MM.1S (cell line): Measurements from ENCODE around the gene RGS12.

ENCODE experiments used
- DNase-seq: peaks from one replicate; pipeline ENCODE4 v3.0.0-alpha.2; 2015
- H2AFZ ChIP-seq: fragments of 300-600 bp; sonication (generic); 2 replicates; pipeline ENCODE4 v1.6.0; 2016; ENCODE audit warnings: antibody characterized with exemption, low read length
- H3F3A ChIP-seq: fragments of 300-600 bp; sonication (generic); 2 replicates; pipeline ENCODE4 v1.6.1; 2016; ENCODE audit warnings: mild to moderate bottlenecking, antibody characterized with exemption, low read length, moderate library complexity, mixed read lengths; ENCODE audit not compliant: insufficient read depth
- H3K27ac ChIP-seq: fragments of 300-600 bp; sonication (generic); 2 replicates; pipeline ENCODE4 v1.5.1; 2016; ENCODE audit warnings: mild to moderate bottlenecking, low read length
- H3K27me3 ChIP-seq: fragments of 300-600 bp; sonication (generic); replicated peaks from 2 replicates; pipeline ENCODE4 v1.6.0; 2016; ENCODE audit warnings: low read length; ENCODE audit not compliant: insufficient read depth
- H3K36me3 ChIP-seq: fragments of 300-600 bp; sonication (generic); replicated peaks from 2 replicates; pipeline ENCODE4 v1.6.1; 2016; ENCODE audit warnings: mild to moderate bottlenecking, low read length, mixed read lengths; ENCODE audit not compliant: insufficient read depth
- H3K4me1 ChIP-seq: fragments of 300-600 bp; sonication (generic); 2 replicates; pipeline ENCODE4 v1.6.1; 2016; ENCODE audit warnings: low read length, mixed read lengths
- H3K4me2 ChIP-seq: fragments of 300-600 bp; sonication (generic); 2 replicates; pipeline ENCODE4 v1.6.0; 2016; ENCODE audit warnings: low read depth, low read length
- H3K4me3 ChIP-seq: fragments of 300-600 bp; sonication (generic); 2 replicates; pipeline ENCODE4 v1.5.1; 2016; ENCODE audit warnings: low read length, mixed read lengths
- H3K79me2 ChIP-seq: fragments of 300-600 bp; sonication (generic); 2 replicates; pipeline ENCODE4 v1.6.1; 2016; ENCODE audit warnings: mixed run types, low read length, mixed read lengths
- H3K9ac ChIP-seq: fragments of 300-600 bp; sonication (generic); 2 replicates; pipeline ENCODE4 v1.6.1; 2016; ENCODE audit warnings: low read length, mixed read lengths
- H3K9me2 ChIP-seq: fragments of 300-600 bp; sonication (generic); replicated peaks from 2 replicates; pipeline ENCODE4 v1.6.1; 2016; ENCODE audit warnings: mild to moderate bottlenecking, low read length, mixed read lengths; ENCODE audit not compliant: insufficient read depth
- H3K9me3 ChIP-seq: fragments of 300-600 bp; sonication (generic); replicated peaks from 2 replicates; pipeline ENCODE4 v1.6.1; 2016; ENCODE audit warnings: mild to moderate bottlenecking, low read length, mixed read lengths; ENCODE audit not compliant: insufficient read depth
- H4K20me1 ChIP-seq: fragments of 300-600 bp; sonication (generic); 2 replicates; pipeline ENCODE4 v1.6.1; 2016; ENCODE audit warnings: mild to moderate bottlenecking, low read length, moderate library complexity, mixed read lengths; ENCODE audit not compliant: insufficient read depth
- EZH2 ChIP-seq: fragments of 300-600 bp; sonication (generic); optimal IDR thresholded peaks from 2 replicates; pipeline ENCODE3; 2017; ENCODE audit warnings: low read depth, mild to moderate bottlenecking, antibody characterized with exemption, low read length, mixed read lengths
- EZH2phosphoT487 ChIP-seq: fragments of 300-600 bp; sonication (generic); IDR thresholded peaks from 2 replicates; pipeline ENCODE4 v1.6.1; 2018; ENCODE audit warnings: antibody characterized with exemption, low read length
- TF ChIP-seq, protein P1 (sequence below): fragments of 300-600 bp; sonication (generic); IDR thresholded peaks from 2 replicates; pipeline ENCODE4 v1.5.1; 2016; ENCODE audit warnings: antibody characterized with exemption, low read length, mixed read lengths

Gene RGS12

DNA sequence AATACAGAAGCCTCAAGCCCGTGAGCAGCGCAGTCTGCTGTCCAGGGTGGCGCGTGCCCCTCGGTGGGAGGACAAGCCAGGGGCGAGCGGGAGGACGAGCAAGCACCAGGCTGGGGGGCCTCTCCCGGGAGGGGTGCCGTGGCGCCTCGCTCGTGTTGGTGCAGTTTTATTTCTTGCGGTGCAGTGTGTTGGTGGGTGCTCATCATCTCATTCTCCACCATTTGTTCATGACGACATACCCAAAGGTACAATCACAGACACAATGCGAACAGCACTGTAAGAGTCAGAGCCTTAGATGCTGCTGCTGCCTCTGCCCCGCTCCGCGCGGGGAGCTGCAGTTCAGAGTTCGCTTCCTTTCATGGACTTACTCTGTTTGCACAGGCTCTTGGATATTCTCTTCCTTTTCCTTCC, 30.3 kb downstream of the RGS12 start:
- no peaks in the 10 kb centered on the region for H3K79me2 ChIP-seq
- no peaks in the 10 kb centered on the region for H4K20me1 ChIP-seq

DNA sequence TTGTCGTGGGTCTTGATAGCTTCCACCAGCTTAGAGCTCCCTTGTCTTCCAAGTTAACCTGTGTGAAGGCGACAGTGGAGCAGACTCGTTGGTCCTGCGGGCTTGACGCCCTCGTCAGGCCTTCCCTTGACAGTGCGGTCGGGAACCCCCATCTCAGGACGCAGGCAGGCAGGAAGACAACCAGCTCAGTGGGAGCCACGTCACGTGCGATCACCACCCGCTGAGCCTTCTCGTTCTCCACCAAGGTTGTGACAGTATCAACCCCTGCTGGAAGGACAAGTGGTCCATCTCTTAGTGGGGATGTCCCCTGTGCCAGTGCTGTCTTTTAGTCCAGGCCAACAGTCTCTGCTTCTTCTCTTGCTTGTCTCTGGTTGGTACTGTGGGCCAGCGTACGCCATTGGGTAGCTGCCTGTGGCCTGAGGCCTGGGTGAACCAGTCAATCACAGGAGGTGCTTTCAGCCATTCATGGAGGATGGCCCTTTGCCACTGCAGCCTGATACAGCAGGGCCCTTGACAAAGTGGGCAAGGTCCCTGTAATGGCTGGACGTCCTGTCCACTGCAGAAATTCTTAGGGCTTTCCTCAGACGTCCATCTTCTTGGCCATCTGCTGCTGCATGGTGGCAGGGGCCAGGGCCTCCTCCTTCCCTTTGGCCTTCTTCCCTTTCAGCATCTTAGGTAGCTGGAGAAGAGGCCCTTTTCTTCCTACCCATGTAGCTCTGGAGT, 31.4 kb downstream of the RGS12 start:
- H3K4me2 ChIP-seq = no peak overlapping the region
- TF ChIP-seq, protein P1, sequence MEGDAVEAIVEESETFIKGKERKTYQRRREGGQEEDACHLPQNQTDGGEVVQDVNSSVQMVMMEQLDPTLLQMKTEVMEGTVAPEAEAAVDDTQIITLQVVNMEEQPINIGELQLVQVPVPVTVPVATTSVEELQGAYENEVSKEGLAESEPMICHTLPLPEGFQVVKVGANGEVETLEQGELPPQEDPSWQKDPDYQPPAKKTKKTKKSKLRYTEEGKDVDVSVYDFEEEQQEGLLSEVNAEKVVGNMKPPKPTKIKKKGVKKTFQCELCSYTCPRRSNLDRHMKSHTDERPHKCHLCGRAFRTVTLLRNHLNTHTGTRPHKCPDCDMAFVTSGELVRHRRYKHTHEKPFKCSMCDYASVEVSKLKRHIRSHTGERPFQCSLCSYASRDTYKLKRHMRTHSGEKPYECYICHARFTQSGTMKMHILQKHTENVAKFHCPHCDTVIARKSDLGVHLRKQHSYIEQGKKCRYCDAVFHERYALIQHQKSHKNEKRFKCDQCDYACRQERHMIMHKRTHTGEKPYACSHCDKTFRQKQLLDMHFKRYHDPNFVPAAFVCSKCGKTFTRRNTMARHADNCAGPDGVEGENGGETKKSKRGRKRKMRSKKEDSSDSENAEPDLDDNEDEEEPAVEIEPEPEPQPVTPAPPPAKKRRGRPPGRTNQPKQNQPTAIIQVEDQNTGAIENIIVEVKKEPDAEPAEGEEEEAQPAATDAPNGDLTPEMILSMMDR = no peak
- no peak for DNase-seq
- no peak overlapping the region for H3K27ac ChIP-seq
- no peaks in the 10 kb centered on the region for H3K9me2 ChIP-seq
- no peak overlapping the region for H2AFZ ChIP-seq
- no peaks in the 10 kb centered on the region for H3K4me1 ChIP-seq
- no peak overlapping the region for H3K9ac ChIP-seq
- H4K20me1 ChIP-seq = no peaks in the 10 kb centered on the region
- no peaks in the 10 kb centered on the region for H3K9me3 ChIP-seq
- H3K79me2 ChIP-seq = no peaks in the 10 kb centered on the region
- H3F3A ChIP-seq = no peaks in the 10 kb centered on the region
- H3K4me3 ChIP-seq = no peak overlapping the region
- no peaks in the 10 kb centered on the region for H3K27me3 ChIP-seq
- H3K36me3 ChIP-seq = no peaks in the 10 kb centered on the region

More for the DNA sequence above, 30.3 kb downstream of the RGS12 start:
- Histone ChIP-seq H3K4me3 (no peak overlapping the region), H3K27me3 (no peaks in the 10 kb centered on the region), H3F3A (no peaks in the 10 kb centered on the region), H3K4me1 (no peaks in the 10 kb centered on the region), H3K36me3 (no peaks in the 10 kb centered on the region), H3K4me2 (no peak overlapping the region), H3K9me3 (no peaks in the 10 kb centered on the region), H3K27ac (no peak overlapping the region), H2AFZ (no peak overlapping the region), H3K9me2 (no peaks in the 10 kb centered on the region), H3K9ac (no peak overlapping the region)
- TF ChIP-seq EZH2phosphoT487 (no peak), EZH2 (no peak)
- TF ChIP-seq, protein P1 = no peak
- DNase-seq = no peak

DNA sequence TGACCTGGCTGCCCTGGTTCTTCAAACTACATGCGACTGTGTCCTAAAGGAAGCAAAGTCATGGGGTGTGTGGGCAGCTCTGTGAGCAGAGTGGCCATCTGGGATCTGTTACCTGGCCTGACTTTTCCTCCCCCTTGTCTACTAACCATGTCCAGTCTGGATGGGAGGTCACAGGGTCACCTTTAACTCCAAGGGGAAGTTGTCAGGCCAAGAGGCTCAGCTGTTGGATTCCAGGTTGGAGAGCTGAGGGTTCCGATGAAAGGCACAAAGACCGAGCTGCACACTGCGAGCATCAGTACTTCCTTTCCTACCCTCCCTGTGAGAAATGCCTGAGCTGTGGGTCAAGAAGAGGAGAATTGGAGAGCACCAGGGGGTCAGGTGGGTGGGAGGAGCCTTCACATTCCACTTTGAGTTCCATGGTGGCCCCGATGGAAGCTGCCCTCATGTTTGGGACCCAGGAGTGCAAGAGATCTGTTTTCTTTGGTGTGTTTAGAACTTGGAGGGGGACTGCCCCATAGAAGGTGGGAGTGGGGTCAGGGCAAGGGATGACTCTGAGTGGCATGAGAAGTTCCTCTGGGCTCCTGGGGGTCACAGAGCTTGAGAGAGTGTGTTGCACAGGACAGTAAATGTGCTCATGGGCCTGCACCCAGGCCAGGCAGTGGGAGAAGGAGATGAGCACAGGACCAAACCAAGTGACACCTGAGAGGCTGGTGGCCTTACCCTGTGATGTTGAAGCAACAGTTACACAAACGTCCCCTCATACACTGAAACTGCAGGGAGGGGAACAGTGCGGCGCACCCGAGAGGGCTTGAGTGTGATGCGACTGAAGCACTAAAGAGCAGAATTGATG, 36.2 kb downstream of the RGS12 start:
- no peak for DNase-seq
- Histone ChIP-seq H3K4me1 (no peaks in the 10 kb centered on the region), H3K4me3 (no peak overlapping the region), H3K27ac (no peak overlapping the region), H3K9me3 (no peaks in the 10 kb centered on the region), H3K9ac (no peak overlapping the region), H3K9me2 (no peaks in the 10 kb centered on the region), H3K36me3 (no peaks in the 10 kb centered on the region), H3K27me3 (no peaks in the 10 kb centered on the region), H3F3A (no peaks in the 10 kb centered on the region), H3K4me2 (no peak overlapping the region), H3K79me2 (no peaks in the 10 kb centered on the region), H4K20me1 (no peaks in the 10 kb centered on the region), H2AFZ (no peak overlapping the region)
- no peak for TF ChIP-seq EZH2phosphoT487
- TF ChIP-seq, protein P1 = no peak
- TF ChIP-seq EZH2 = no peak
